HUES6 (cell line): ENCODE results near the gene GPR160.
A peak's percentile ranks its signal among the peaks of the same experiment; 100 is the strongest.

Source experiments
- H3K27ac ChIP-seq: 2 replicates; pipeline ENCODE4 v1.7.0; 2013; ENCODE audit warnings: low read depth, mild to moderate bottlenecking, low read length, inconsistent platforms
- H3K27me3 ChIP-seq: 2 replicates; pipeline ENCODE4 v1.6.1; 2013; ENCODE audit warnings: low read length; ENCODE audit not compliant: control insufficient read depth, insufficient read depth
- H3K36me3 ChIP-seq: 2 replicates; pipeline ENCODE4 v1.6.1; 2013; ENCODE audit warnings: low read length; ENCODE audit not compliant: control insufficient read depth, insufficient read depth
- H3K4me1 ChIP-seq: 2 replicates; pipeline ENCODE4 v1.6.1; 2013; ENCODE audit warnings: low read length; ENCODE audit not compliant: control insufficient read depth, insufficient read depth
- H3K4me3 ChIP-seq: 2 replicates; pipeline ENCODE4 v1.5.1; 2013; ENCODE audit warnings: low read depth, low read length
- H3K9ac ChIP-seq: one replicate; pipeline ENCODE4 v1.6.1; 2013; ENCODE audit warnings: mild to moderate bottlenecking, low read length
- H3K9me3 ChIP-seq: 2 replicates; pipeline ENCODE4 v1.6.1; 2013; ENCODE audit warnings: low read depth, low read length; ENCODE audit not compliant: control insufficient read depth, insufficient read depth

GPR160 gene

DNA sequence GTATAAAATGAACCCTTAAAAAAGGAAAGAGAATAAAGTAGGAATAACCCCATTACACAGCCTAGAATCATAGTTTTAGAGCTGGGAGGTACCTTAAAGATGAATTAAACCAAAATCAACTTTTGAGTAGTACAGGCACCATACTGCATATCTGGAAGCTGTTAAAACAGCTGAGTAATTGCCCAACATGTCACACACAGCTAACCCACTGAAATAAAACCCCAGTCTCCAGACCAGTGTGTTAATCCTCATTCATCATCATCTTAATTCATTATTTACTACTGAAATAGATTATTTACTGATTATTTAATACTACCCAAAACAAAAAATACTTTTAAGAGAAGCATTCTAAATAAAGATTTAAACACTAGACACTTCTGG lies 52.8 kb downstream of the GPR160 start:
- Histone ChIP-seq H3K27ac (no peak overlapping the region), H3K9me3 (no peaks in the 10 kb centered on the region), H3K4me3 (no peak overlapping the region), H3K36me3 (peaks cover 43% of the 10 kb centered on the region), H3K9ac (no peak overlapping the region), H3K4me1 (no peaks in the 10 kb centered on the region), H3K27me3 (no peaks in the 10 kb centered on the region)

DNA sequence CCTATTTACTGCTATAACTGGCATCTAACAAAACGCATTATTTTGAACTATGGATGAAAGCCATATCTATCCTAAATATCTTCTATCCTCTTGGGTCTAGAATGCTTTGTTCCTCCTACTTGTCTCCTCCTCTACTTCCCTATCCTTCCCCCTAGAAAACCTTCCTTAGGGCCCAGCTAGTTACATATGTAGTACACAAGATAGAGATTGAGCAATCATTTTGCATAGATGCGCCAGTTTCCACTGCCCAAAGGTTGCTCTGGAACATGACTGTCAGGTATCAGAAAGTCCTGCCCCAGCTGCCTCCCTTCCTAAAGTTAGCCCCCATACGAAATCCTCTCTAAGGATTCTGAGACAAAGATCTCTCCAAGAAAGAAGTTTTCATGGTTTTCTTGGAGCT lies 55.1 kb downstream of the GPR160 start:
- no peaks in the 10 kb centered on the region for H3K9me3 ChIP-seq
- no peak overlapping the region for H3K4me3 ChIP-seq
- no peaks in the 10 kb centered on the region for H3K4me1 ChIP-seq
- H3K27me3 ChIP-seq, result no peaks in the 10 kb centered on the region
- no peak overlapping the region for H3K9ac ChIP-seq
- H3K36me3 ChIP-seq, result peaks cover 55% of the 10 kb centered on the region
- H3K27ac ChIP-seq, result no peak overlapping the region

- Histone ChIP-seq H3K4me3 (no peak overlapping the region), H3K4me1 (no peaks in the 10 kb centered on the region), H3K9ac (no peak overlapping the region), H3K27me3 (no peaks in the 10 kb centered on the region), H3K9me3 (no peaks in the 10 kb centered on the region), H3K36me3 (peaks cover 69% of the 10 kb centered on the region), H3K27ac (no peak overlapping the region)
Measured at GRCh38 chr3:170095771-170096170, 58.0 kb downstream of the GPR160 start.

DNA sequence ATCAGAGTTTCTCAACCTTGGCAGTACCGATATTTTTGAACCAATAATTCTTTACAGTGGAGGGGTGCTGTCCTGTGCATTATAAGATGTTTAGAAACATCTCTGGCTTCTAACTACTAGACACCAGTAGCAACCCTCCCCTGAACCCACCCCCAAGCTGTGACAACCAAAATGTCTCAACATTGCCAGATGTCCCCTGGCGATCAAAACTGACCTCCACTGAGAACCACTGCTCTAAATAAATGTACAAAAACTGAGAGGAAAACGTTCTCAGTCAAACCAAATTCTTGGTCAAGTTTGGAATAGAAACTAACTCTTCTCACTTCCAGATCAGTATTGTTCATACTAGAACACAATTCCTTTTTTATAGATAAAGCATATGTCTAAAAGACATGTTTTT lies 58.5 kb downstream of the GPR160 start:
- Histone ChIP-seq H3K9me3 (no peaks in the 10 kb centered on the region), H3K4me3 (no peak overlapping the region), H3K36me3 (peaks cover 74% of the 10 kb centered on the region), H3K27me3 (no peaks in the 10 kb centered on the region), H3K4me1 (no peaks in the 10 kb centered on the region), H3K27ac (no peak overlapping the region), H3K9ac (no peak overlapping the region)

- no peak overlapping the region for H3K27ac ChIP-seq
- H3K27me3 ChIP-seq, result no peaks in the 10 kb centered on the region
- H3K36me3 ChIP-seq, result peaks cover 82% of the 10 kb centered on the region
- no peaks in the 10 kb centered on the region for H3K9me3 ChIP-seq
- no peak overlapping the region for H3K9ac ChIP-seq
- H3K4me1 ChIP-seq, result no peaks in the 10 kb centered on the region
- no peak overlapping the region for H3K4me3 ChIP-seq
Measured at GRCh38 chr3:170098753-170099152, 61.0 kb downstream of the GPR160 start.

DNA sequence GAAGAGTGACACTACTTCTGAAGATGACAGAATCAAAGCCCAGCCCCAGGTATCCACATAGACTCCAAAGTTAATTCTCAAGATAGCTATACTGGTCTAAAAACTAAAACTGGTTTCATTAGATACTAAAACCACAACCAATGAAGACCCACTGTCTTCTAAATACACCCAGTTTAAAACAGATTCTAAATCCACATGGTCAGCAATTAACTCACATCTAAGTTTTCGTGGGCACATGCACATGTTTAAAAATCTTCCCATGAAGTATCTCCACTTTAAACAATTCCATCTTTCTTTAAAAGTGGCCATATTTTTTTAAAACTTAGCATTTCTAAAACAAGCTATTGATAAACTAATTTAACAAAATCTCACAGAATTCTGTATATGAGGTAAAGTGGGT lies 63.1 kb downstream of the GPR160 start:
- Histone ChIP-seq H3K27ac (no peak overlapping the region), H3K27me3 (no peaks in the 10 kb centered on the region), H3K4me1 (no peaks in the 10 kb centered on the region), H3K36me3 (peaks cover 76% of the 10 kb centered on the region), H3K4me3 (no peak overlapping the region), H3K9ac (no peak overlapping the region), H3K9me3 (no peaks in the 10 kb centered on the region)

DNA sequence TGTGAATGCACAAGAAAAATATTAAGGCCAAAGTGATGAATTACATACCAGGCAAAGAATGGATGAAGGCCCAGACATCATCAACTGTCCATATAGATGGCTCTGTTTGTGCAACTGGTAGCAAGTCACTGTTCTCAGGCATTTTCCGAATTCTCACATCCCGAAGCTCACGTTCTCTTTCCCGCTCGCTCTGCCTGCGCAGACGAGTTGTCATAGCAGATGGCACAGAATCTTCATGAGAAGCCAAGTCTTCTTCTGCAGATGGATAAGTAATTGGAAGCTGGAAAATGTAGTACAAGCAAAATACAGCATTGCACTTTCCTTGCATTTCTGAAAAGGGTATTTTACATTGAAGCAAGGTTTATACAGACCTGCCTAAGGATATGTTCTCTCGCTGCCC lies 64.6 kb downstream of the GPR160 start:
- no peaks in the 10 kb centered on the region for H3K9me3 ChIP-seq
- H3K27me3 ChIP-seq, result no peaks in the 10 kb centered on the region
- H3K4me1 ChIP-seq, result no peaks in the 10 kb centered on the region
- H3K36me3 ChIP-seq, result peaks cover 61% of the 10 kb centered on the region
- H3K4me3 ChIP-seq, result no peak overlapping the region
- no peak overlapping the region for H3K9ac ChIP-seq
- H3K27ac ChIP-seq, result no peak overlapping the region

DNA sequence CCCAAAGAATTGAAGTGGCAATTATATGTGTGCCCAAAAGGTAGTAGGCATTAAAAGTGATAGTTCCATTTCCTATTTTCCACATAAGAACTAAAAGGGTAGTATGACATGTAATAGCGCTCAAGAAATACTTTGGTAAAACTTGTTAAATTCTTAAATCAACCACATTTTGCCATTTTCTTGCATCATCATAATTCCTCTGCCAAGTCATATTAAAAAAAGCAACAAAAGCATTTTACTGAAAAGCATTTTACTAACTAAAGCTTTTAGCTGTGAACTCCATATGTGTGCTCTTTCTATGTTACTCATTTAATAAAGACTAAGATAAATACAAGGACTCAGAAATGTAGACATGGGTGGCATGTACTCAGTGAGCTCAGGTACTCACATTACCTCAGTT lies 70.1 kb downstream of the GPR160 start:
- Histone ChIP-seq H3K27me3 (no peaks in the 10 kb centered on the region), H3K36me3 (peaks cover 24% of the 10 kb centered on the region), H3K4me1 (no peaks in the 10 kb centered on the region), H3K4me3 (no peak overlapping the region), H3K9ac (no peak overlapping the region), H3K27ac (no peak overlapping the region), H3K9me3 (no peaks in the 10 kb centered on the region)

- Histone ChIP-seq H3K27ac (peak overlapping the region; percentile 34; the same call in 1 of the 2 replicates), H3K36me3 (peaks cover 27% of the 10 kb centered on the region), H3K4me1 (no peaks in the 10 kb centered on the region), H3K4me3 (no peak overlapping the region), H3K27me3 (no peaks in the 10 kb centered on the region), H3K9me3 (no peaks in the 10 kb centered on the region), H3K9ac (no peak overlapping the region)
Measured at GRCh38 chr3:170108955-170109354, 71.2 kb downstream of the GPR160 start.

DNA sequence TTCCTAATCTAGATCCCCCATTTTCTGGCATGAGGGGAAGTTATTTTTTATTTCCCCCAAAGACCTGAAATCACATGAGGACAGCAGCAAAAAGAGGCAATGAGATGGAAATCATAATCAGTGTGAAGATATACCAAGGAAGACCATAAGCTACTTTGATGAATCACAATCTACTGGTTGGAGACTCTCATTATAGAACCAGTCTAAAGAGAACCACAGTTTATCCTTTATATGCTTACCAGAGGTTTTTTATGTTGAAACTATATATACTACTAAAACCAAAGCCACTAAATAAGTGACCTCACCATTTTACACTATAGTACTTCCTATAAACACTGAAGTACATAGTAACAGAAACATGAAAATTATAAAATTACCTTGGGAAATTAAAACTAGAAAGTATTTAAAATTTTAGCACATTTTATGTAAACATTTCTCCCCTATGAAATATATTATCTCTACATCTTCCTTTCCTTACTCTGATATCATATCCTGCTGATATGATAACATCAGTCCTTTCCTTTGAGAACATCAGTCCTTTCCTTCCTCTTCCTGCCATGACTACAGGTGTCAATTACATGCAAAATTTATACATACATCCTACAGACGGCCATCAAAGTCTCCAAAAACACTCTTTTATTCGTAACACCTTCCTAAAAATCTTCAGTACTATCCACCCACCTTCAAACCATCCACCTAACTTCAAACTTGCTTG lies 71.9 kb downstream of the GPR160 start:
- no peak overlapping the region for H3K9ac ChIP-seq
- H3K27me3 ChIP-seq, result no peaks in the 10 kb centered on the region
- H3K36me3 ChIP-seq, result peaks cover 24% of the 10 kb centered on the region
- no peak overlapping the region for H3K4me3 ChIP-seq
- H3K4me1 ChIP-seq, result no peaks in the 10 kb centered on the region
- H3K27ac ChIP-seq, result no peak overlapping the region
- no peaks in the 10 kb centered on the region for H3K9me3 ChIP-seq

DNA sequence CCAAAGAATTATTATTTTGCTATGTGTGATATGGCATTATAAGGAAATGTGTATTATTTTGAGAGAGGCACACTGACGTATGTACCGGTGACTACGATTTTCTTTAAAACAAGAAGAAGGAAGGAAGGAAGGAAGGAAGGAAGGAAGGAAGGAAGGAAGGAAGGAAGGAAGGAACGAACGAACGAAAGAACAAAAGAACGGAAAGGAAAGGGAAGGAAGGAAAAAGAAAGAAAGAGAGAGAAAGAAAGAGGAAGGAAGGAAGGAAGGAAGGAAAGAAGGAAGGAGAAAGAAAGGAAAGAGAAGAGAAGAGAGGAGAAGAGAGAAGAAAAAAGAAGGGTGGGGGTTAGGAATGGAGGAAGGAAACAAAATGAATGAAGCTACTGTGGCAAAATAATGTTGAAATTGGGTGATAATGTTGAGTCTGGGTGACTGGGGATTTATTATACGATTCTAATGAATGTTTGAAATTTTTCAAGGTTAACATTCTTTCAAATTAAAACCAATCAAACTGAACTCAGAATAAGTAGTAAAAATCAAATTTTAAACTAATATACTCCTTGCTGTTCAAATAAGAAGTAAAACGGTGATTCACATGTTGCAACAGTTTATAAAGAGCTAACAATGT lies 73.5 kb downstream of the GPR160 start:
- no peaks in the 10 kb centered on the region for H3K9me3 ChIP-seq
- H3K9ac ChIP-seq, result no peak overlapping the region
- no peak overlapping the region for H3K4me3 ChIP-seq
- peaks cover 28% of the 10 kb centered on the region for H3K36me3 ChIP-seq
- H3K4me1 ChIP-seq, result no peaks in the 10 kb centered on the region
- no peaks in the 10 kb centered on the region for H3K27me3 ChIP-seq
- H3K27ac ChIP-seq, result no peak overlapping the region
